C1 segment of cervical spinal cord (tissue), 14 donors: ENCODE data around the gene OR2H2.

ENCODE experiments used
- DNase-seq, 14 donors: peaks; one replicate each; lab custom pipeline; 2025; lab: John Stamatoyannopoulos, UW

OR2H2 gene

DNA sequence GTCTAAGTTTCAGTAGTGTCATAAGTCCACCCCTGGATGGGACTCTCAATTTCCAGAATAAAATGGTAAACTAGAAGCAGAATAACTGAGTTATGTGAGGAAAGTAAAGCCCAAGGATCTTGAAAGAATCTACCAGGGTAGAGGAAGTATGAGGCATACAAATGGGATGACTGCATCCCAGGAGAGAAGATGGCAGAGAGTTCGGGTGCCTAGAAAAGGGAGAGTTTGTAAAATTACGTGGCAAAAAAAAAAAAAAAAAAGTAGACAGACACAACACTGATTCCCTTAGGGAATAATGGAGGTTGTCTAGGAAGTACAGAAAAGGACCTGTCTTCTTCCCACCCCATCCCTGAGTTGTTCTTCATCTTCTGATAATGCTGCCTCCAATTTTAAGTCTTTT, 44.6 kb downstream of the OR2H2 start:
- DNase-seq, result no peak

DNA sequence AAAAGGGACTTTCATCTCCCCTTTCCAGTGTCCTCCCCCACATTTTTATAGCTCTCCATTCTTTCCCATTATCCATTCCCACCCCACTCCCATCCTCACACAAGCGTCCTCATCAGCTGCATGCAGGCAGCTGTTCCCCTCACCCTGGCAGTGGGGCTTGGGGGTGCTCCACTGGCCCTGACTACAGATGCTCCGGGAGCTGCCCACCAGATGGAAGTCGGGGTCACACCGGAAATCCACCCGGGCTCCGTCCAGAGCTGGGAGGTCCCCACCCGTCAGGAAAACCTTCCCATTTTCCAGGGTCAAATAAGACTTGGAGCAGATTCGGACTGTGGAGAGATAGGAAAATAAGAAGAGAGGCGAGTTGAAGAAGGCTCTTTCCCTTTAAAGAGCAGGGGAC, 45.4 kb downstream of the OR2H2 start:
- no peak for DNase-seq

DNA sequence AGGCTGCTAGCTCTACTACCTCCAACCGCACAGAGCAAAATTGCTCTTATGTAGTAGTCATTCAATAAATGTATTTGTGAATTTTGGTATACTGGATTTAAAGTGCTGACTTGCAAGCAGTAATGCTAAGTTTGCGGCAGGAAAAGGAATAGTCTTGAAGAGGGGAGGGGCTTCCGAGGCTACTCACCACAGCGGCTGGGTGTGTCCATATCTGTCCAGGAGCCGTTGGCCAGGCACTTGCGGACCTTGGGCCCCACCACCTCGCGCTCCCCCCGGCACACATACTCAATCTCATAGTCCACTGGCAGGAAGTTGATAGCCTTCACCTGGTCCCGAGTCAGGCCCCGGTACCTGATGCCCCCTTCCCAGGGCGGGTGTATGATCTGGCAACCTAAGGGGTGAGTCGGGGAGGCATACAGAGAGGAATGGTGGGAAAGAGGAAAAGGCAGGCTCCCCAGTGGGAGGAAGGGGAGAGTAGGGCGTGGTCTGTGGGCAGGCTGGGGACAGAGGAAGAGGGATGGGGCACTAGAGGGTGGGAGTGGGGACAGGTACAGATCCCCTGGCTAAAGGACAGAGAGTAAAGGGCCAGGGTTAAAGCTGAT, 46.4 kb downstream of the OR2H2 start:
- peak in 1 of 14 donors; percentile 35 for DNase-seq

DNA sequence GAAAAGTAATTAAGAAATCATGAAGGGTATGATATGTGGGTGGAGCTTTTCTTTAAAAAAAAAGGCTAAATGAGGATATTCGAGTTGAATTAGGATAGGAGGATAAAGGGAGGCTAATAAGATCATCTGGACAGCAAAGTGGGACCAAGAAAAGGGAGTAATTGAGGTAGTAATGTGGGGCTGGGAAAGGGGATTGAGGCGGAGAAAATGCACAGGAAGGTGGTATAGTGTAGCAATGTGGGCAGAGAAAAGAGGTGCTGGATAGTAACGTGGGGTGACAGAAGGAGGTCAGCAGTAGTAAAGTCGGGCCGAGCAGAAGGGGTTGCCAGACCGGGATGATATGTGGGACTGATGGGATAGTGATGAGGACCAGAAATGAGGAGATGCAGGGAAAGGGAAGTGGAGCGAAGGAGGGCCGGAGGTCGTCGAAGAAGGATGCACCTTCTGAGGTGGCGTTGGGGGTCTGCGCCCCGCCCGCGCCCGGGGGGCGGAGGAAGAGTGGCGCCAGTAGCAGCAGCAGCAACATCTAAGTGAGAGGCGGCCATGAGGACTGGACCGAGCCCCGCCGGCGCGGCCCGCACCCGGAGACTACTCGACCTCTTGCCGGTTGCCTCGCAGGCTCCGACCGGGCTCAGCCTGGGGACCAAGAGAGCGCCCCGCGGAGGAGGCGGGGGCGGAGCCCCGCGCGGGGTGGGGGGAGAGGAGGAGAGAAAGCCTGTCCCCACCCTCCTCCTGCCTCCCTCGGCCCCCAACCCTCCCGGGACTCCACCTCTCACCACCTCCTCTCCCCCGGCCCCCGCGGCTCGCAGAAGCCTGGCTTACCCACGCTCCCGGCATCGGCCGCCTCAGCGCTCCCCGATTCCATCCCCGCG, 47.2 kb downstream of the OR2H2 start:
- DNase-seq, result peak in 9 of 14 donors; percentile 18 to 77 (median 49)

DNA sequence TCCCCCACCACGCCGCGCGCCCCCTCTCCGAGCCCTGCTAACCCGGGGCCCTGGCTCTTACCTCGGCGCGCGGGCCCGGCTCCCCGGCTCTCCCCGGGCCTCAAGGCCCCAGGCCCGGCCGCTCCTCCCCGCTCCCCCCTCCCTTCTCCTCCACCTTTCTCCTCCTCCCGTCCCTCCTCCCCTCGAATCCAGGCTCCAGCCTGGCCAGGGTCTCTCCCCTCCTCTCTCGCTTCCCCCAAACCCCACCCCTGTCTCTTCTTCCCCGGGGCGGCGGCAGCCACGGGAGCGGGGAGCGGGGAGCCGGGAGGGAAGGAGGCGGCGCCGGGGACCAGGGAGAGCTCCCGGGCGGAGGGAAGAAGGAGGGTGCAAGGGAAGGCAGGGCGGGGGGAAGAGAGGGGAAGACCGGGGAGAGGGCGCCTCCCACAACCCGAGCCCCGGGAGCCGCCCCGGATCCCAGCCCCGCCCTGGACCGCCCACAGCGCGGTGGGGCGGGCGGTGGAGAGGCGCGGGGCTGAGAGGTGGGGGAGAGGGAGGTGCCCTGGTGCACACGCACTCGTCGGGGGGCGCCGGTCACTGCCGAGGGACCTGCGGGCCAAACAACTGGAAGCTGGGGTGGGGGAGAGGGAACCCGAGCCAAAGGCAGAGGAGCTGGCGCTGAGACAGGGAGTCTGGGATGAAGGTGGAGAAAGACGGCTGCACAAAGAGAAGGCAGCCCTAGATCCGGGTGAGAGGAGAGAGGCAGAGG, 48.0 kb downstream of the OR2H2 start, which contains the start of gene GABBR1:
TSS of gene GABBR1 (minus strand) at position 395 of the 745 bp plus-strand sequence. CDS start 798 bp downstream, outside the sequence.
- DNase-seq, result peak in 13 of 14 donors; percentile 25 to 94 (median 48)

DNA sequence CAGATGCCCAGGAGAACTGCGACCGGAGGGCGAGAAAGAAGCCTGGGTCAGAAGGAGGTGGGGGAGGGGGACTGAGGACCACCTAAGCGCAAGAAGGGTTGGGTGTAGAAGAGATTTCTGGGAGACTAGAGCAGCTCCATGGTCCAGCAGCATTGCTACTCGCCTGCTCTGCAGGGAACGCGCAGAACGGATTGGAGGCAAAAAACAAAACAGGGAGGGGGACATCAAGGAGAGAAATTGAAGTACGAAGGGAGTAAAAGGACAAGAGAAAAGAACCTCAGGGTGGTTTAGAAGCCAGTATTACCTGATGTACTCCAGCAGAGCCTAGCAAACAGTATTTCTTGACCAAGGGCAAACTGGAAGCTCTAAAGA, 48.6 kb downstream of the OR2H2 start:
- DNase-seq, result peak in 2 of 14 donors; percentile 48 to 87

DNA sequence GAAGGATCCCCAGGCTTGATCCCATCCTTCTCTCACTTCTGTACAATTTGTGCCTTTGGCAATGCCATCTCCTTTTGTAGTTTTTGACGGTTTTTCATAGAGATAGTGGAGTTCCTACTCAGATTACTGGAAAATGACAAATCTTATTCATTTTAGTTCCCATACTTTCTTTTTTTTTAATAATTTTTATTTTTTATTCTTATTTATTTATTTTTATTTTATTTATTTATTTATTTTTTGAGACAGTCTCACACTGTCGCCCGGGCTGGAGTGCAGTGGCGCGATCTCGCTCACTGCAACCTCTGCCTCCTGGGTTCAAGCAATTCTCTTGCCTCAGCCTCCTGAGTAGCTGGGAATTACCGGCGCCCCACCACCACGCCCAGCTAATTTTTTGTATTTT, 52.3 kb downstream of the OR2H2 start:
- DNase-seq, result no peak
